WTC11 (cell line): ENCODE data around the gene ANXA6.

Experiments
- ATF3 ChIP-seq: sonication (generic); formaldehyde crosslinking; conservative IDR thresholded peaks from 2 replicates; pipeline ENCODE4 v1.8.1; 2022; ENCODE audit warnings: mild to moderate bottlenecking, missing genetic modification reagents
- ZNF263 ChIP-seq: sonication (generic); formaldehyde crosslinking; IDR thresholded peaks from 2 replicates; pipeline ENCODE4 v1.8.1; 2022; ENCODE audit warnings: low read depth, mild to moderate bottlenecking, moderate library complexity, missing genetic modification reagents

- TF ChIP-seq ZNF263 (CRISPR knock-in tag) (peak; percentile 30; the same call in 1 of the 2 replicates), ATF3 (CRISPR knock-in tag) (no peak)
These were observed at the start of gene ANXA6 for GRCh38 chr5:151157426-151158286.
